ENCODE results near the gene DCDC2C.

Gene DCDC2C

DNA sequence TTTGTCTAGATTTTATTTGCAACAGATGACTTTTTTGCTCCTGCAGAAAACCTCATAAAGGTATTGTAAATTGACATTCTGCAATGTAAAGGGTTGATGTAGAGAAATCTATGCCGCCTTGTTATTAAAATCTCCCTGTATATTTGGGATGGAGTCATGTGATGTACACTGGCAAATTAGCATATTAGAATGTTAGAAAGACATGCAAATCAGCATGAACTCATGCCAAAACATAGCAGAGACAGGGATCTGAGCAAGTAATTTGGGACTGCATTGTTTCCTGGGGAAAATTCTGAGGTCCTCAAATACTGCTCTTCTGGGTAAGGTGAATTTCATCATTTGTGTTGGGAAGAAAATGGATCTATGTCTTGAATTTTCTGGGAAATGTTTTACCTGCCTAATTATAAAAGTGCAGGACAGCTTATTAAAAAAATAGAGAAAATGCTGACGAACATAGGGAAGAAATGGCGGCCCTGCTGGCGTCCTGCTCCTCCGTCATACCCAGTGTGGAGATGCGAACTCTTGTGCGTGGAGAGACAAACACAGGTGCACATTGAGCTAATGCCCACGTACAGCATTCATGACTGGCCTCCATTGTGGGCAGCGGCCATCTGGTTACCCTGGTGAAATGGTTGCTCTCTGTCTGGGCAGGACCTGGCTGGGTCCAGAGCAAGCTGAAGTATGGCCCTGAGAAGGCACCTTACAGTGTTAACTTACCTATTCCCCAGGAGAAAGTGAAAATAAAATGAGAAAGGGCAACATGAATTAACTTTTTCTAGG is 29.1 kb upstream of the DCDC2C start:
- DNase-seq (ENCODE audit: low spot score), result no peak

DNA sequence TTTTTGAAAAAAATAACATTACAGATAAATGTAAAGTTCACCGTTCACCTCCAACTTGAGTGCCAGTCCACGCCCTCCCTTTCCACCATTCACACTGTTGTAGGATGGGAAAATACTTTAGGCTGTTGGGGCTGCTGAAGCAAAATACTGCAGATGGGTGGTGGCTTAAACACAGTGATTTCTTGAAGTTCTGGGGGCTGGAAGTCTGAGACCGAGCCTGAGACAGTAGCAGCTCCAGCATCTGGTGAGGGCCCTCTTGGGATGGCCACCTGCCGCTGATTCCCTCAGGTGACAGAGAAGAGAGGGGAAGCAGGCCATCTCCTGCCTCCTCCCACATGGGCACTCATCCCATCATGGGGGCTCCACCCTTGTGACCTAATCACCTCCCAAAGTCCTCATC is 27.7 kb upstream of the DCDC2C start:
- DNase-seq (ENCODE audit: low spot score), result no peak

DNA sequence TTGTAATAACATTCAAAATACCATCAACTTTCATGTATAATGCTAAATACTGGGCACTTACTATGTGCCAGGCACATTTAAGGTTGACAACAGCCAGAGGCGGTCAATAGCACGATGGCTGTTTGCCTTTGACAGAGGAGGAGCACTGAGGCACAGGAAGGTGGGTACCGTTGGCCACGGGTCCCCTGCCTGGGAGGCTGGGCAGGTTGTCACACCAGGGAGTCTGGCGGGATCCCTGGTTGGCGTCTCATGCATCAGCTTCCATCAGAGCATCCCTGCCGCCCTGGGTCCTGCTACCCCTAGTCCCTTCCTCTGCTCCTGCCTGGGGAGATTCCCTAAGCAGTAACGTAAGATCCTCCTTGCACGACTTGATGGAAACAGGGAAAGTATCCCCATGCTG is 25.9 kb upstream of the DCDC2C start:
- DNase-seq (ENCODE audit: low spot score), result no peak

DNA sequence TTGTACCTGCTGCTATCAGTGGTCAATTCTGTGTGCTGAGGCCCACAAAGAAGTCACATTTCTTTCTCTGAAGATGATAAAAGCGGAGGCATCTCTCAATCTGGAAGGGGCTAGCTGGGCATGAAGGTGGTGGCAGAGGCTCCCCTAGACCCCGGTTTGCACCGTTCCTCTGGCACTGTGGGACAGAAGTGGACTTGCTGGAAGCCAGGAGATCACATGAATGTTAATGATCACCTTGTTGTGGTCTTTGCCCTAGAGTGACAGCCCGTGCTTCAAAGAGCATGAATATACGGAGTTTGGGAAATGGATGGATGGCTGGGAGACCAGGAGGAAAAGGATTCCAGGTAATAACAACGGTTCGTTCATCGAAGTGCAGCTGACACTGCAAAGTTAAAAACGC is 25.2 kb upstream of the DCDC2C start:
- DNase-seq (ENCODE audit: low spot score), result no peak

DNA sequence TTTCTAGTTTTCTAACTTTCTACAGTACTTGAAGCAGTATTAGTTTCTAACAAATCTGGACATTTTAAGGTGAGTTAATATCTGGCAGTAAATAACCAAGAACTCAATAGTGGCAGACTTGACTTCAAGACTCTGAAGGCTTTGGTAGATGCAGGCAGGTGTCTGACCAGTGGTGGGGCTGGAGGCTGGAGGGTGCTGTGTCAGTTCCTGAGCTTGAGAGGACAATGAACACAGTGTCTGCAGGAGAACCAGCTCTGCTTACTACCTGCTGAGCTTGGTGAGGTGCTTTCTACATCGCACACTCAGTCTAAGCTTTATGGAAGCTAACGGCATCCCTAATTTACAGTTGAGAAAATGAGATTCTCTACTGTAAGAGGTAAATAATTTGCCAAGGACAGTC is 24.2 kb upstream of the DCDC2C start:
- no peak for DNase-seq (ENCODE audit: low spot score)

DNA sequence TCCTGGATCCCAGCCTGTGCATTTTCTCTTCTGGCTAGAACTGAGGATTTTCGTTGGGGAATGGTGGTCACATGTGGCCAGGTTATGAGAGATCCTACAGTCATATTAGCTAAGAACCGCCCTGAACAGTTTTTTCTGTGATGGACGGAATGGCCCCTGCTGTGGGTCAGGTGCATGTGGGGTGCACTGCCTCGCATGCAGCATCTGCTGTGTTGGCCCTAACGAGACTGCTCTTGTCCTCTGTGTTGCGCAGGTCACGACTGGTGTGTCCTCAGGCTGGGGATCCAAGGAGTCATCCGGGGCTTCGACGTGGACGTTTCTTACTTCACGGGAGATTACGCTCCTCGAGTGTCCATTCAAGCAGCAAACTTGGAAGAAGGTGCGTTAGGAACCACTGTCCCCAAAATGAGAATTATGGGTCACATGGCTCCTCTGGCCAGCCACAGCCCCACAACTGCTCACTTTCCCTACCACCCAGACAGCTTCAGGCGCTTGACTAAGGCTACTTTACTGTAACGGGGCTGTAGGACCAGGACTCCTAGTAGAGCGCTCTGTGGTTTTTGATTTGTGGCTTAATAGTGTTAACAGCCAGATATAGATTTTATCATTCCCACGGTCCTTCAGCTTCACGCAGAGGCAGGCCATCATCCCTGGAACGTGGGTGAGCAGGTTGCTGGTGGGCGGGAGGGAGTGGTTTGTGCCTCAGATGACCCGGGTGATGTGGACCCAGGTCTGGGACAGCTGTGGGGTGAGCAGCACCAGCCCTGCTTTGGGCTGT is 23.6 kb upstream of the DCDC2C start:
- DNase-seq (ENCODE audit: low spot score), result no peak

DNA sequence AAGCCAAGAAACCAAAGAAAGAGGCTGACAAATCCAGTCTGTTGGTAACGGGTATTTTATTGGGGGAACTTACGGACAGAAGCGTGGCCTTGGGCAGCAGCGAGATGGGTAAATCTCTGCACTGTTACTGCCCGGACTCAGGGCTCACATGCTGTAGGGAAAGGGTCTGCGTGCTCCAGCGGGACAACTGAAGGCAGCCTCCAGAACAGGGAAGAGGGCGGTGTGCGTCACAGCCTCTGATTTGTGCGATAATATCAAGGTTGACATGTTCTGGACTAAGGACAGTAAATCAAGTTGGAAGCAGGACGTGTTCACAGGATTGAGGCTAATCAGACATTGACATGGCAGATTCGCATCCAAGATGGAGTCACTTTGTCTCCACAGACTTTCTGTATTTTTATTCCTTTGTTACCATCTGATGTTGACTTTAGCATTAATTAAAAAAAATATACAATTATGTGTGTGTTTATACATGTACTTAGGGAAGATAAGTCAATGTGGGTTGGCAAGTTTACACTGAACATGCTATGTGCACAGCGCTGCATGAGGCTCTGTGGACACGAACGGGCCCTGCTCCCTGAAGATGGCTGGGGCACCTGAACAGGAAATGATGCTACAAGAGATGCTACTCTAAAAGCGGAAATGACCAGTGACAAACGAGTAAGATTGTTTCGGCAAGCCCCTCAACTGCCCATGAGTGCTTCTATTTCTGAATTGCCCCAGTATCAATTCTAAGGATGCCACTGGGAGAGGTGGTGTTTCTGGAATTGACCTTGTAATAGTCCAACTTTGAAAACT is 22.6 kb upstream of the DCDC2C start:
- DNase-seq (ENCODE audit: low spot score), result no peak

DNA sequence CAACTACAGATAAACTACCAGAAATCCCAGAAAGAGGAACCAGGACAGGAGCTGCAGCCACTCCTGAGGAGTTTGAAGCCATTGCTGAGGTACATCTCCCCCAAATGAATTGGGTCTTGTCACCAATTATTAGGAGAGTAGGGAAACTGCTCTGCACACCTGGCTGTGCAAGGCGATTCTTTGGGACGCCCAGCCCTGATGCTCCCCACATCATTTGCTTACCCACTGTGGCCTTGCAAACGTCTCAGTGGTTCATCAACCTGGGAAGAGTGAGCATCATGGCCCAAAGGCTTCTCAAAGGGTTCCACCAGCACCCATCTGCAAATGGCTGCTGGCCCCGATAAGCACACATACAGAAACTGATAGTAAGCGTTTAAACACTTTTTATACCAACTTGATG is 21.8 kb upstream of the DCDC2C start:
- no peak for DNase-seq (ENCODE audit: low spot score)

DNA sequence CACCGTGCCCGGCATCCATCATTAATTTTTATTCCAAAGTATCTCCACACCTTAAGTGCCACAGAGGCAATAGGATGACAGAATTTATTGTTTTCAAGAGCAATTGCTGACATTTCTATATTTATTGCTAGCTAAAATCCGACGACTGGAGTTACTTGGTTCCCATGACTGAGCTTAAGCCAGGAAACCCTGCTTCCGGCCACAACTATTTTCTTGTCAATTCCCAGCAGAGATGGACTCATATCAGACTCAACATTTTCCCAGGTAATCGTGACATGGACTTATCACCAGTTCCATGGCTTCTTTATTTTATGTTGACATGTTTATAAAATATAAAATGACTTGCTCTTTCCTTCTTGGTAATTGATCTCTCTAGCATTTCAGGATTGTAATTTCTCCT is 20.6 kb upstream of the DCDC2C start:
- no peak for DNase-seq (ENCODE audit: low spot score)

DNA sequence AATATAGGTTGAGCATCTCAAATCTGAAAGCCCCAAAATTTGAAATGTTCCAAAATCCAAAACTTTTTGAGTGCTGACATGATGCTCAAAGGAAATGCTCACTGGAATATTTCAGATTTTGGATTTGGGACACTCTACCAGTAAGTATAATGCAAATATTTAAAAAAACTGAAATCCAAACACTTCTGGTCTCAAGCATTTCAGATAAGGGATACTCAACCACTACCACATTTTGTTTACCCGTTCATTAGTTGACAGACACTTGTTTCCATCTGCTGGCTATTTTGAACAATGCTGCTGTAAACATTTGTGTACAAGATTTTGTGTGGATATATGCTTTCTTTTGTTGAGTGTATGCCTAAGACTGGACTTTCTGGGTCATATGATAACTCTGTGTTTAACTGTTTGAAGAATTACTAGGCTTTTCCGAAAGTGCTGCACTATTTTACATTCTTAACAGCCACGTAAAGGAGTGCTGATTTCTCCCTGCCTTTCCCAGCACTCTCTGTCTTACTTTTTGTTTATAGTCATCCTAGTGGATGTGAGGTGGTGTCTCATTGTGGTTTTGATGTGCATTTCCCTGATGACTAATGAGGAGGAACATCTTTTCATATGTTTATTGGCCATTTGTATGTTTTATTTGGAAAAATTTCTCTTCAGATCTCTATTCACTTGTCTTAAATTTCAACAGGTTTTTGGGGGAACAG is 19.5 kb upstream of the DCDC2C start:
- no peak for DNase-seq (ENCODE audit: low spot score)

DNA sequence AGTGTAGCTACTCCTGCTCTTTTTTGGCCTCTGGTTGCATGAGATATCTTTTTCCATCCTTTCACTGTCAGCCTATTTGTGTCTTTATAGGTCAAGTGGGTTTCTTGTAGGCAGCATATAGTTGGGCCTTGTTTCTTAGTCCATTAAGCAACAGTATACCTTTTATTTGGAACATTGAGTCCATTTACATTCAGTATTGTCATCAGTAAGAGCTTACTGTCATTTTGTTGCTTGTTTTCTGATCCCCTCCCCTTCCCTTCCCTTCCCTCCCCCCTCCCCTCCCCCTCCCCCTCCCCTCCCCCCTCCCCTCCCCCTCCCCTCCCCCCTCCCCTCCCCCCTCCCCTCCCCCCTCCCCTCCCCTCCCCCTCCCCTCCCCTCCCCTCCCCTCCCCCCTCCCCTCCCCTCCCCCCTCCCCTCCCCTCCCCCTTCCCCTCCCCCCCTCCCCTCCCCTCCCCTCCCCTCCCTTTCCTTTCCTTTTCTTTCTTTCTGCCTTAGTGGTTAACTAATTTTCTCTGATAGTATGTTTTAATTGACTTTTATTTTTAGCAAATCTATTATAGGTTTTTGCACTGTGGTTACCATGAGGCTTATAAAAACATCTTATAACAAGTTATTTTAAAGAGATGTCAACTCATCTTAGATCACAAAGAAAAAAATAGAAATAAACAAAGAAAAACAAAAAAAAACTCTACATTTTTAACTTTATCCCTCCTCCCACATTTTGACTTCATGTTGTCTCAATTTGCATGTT is 13.2 kb upstream of the DCDC2C start:
- no peak for DNase-seq (ENCODE audit: low spot score)

DNA sequence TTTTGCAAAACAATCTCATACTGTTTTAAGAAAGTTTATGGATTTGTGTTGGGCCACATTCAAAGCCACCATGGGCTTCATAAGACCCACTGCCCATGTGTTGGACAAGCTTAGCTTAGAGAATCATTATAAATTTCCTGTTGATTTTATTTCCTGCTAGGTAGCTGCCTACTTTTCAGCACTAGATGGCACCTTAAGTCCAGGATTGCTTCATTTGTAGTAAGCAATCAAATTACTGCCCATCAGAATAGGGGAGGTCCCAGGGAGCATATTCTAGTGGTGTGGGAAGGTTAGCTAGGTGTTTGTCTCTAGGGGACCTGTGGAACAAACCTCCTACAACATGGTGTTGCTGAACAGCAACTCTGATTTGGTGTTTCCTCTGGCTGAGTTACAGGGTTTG is 11.0 kb upstream of the DCDC2C start:
- DNase-seq (ENCODE audit: low spot score), result no peak

DNA sequence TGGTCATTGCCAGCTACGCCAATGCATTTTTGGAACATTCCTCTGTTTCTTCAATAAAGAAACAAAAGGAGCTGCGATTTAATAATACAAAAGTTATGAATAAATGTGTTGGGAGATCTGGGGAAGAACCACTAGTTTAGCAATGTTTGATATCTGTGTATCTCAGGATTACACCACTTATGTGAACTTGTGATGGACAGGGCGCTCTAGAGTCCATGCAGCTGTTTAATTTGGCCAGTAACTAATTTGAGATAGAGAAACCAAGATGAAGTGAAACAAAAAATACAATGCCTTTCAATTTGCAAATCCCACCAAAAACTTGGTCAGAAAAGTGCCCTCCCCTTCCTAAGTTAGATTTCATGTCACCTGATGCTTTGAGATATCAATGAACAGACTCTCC is 6.8 kb upstream of the DCDC2C start:
- no peak for DNase-seq (ENCODE audit: low spot score)

DNA sequence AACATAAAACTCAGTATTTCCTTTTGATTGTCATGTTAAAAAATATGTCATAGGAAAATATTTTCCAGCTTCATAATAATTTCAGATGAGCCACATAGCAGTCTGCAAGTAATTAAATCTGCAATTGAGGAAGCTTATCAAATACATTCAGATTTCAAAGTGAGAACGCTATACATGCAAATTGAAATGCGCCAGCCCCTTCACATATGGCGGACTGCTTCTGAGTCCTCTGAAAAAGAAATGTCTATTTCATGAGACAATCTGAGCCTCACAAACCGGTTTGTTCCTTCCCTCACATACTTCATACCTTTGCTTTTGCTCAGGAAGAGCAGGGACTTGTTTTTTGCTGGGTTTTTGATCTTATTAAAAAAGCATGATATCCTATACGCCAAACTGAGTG is 2.3 kb upstream of the DCDC2C start:
- DNase-seq (ENCODE audit: low spot score), result no peak

DNA sequence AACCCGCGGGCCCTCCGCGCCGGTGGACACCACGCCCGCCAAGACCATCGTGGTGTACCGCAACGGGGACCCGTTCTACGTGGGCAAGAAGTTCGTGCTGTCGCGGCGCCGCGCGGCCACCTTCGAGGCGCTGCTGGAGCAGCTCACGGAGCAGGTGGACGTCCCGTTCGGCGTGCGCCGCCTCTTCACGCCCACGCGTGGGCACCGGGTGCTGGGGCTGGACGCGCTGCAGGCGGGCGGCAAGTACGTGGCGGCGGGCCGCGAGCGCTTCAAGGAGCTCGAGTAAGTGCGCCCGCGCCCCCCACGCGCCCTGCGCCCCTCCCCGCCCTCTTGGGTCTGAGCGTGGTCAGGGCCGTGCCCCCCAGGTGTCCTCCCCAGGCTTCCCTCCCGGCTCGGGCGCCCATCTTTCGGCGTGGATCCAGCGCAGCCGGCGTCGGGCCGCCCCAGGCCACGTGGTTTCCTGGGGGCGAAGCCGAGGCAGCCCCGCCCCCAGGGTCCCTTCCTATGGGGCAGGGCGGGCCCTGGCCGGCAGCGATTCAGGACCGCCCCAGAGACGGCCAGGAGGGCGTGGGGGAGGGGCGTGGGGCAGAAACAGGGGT is 481 bp downstream of the DCDC2C start:
- no peak for DNase-seq (ENCODE audit: low spot score)

DNA sequence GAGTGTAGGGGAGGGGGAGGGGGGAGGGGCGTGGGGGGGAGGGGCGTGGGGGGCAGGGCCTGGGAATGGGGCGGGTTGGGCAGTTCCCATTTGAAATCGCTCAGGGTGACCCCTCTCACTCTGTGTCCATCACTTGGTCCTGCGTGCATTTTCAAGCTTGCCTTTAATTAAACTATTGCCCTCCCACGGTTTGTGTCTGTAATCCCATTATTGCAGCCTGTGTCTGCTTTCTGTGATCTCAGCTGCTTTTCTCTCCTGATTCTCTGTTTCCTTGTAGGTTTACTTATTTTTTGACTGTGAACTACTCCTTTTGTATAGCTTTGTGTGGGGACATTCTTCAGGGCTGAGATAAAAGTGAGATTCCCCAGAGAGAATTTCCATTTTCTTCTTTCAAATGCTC is 1.3 kb downstream of the DCDC2C start:
- DNase-seq (ENCODE audit: low spot score), result no peak

DNA sequence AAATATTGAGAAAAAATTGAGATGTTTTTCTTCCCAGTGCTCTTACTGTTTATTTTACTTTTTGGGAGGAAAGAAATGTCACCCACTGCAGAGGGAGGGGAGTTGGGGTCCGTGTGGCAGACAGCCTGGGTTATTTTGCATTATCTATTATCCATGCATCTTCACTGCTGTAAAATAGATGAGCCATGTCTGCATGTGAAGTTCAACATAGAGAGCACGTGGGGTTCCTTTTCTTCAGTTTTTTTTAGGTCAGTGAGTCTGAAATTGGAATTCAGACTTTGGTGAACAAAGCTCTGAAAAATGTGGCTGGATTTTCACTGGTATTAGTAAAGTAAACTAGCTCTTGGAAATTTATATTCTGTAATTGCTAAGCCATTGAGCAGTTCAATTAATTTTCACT is 2.4 kb downstream of the DCDC2C start:
- no peak for DNase-seq (ENCODE audit: low spot score)

DNA sequence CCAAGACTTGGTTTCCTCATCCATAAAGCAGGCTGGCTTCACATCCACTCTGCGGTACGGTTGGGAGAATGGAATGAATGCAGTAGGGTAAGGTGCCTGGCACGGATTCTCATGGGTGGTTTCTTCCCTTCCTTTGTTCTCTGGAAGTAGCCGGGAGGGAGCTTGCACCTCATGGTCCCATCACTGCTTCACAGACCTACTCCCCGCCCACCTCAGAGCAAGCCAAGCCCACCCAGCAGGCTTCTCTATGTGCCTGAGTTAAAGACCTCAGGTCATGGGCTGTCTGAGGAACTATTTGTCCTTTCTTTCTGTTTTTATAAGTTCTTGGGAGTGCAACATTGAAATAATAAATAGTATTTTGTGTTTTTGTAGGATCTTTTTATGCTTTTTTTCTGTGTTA is 3.5 kb downstream of the DCDC2C start:
- DNase-seq (ENCODE audit: low spot score), result no peak

DNA sequence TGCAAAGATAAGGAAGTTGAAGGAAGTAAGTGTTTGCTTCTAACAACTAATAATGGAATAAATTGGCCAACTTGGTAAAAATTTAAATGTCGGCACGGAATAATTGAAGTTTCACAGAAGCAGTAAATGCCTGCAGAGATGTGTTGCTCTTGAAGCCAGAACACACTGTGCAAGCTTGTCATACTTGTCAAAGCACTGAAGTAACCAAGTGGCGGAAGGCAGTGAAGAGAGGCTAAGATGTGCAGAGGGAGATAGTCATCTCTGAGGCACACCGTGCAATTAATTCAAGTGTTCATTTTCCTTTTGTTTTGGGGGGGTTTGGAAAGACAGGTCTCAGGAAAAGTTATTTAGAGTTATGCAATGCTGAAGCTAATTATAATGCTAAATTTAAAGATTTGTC is 5.2 kb downstream of the DCDC2C start:
- no peak for DNase-seq (ENCODE audit: low spot score)

DNA sequence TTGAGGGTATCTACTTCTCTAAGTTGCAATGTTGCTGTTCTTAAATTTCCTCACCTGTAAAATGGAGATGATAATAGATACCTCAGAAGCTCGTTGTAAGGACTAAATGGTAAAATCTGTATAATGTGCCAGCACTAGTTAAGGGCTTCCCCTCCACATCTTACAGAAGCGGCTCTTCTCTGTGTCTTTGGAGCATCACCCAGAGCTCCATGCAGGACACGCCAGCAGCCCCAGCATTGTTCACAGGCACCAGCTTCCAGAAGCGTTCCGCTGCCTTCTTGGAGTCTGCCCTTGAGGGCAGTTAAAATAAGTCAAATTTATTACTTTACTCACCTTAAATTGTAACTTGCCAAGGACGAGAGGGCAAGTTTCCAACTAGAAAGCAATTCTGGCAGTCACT is 5.8 kb downstream of the DCDC2C start:
- DNase-seq (ENCODE audit: low spot score), result no peak

DNA sequence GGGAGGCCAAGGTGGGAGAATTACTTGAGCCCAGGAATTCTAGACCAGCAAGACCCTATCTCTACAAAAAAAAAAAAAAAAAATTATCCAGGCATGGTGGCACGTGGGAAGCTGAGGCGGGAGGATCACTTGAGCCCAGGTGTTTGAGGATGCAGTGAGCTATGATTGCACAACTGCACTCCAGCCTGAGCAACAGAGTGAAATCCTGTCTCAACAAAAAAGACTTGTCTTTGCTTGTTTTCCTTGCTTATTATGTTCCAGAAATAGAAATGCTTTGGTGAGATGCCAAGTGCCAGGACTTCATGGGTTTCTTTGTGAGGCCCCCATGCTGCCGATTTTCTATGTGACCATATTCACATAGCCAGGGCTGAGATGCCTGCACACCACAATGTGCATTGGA is 9.0 kb downstream of the DCDC2C start:
- DNase-seq (ENCODE audit: low spot score), result no peak

Measured in GM03348 (cell line).